AG09309 (cell line): ENCODE results near the gene IFIT3.

Experiments used
- DNase-seq: peaks from one replicate; pipeline ENCODE4 v3.0.0-alpha.2; 2010; ENCODE audit warnings: low read depth
- H3K4me3 ChIP-seq: 2 replicates; pipeline ENCODE4 v1.5.1; 2011; ENCODE audit warnings: mild to moderate bottlenecking, low read depth, low read length, moderate library complexity; ENCODE audit not compliant: control insufficient read depth
- CTCF ChIP-seq: IDR thresholded peaks from 2 replicates; pipeline ENCODE4 v1.5.1; 2011; ENCODE audit warnings: mild to moderate bottlenecking, low read depth, low read length, inconsistent platforms; ENCODE audit not compliant: insufficient read depth, control insufficient read depth; ENCODE audit errors: missing control alignments

Gene IFIT3

GRCh38 chr10:89303161-89303560 lies 24.6 kb upstream of the IFIT3 start:
- no peak overlapping the region for H3K4me3 ChIP-seq
- no peak for TF ChIP-seq CTCF
- no peak for DNase-seq

- no peak overlapping the region for H3K4me3 ChIP-seq
These were observed 23.8 kb upstream of the IFIT3 start for GRCh38 chr10:89304026-89304425.

GRCh38 chr10:89304446-89304845 lies 23.4 kb upstream of the IFIT3 start:
- DNase-seq, result no peak
- H3K4me3 ChIP-seq, result no peak overlapping the region
- TF ChIP-seq CTCF, result no peak

More at GRCh38 chr10:89304026-89304425, 23.8 kb upstream of the IFIT3 start:
- DNase-seq, result no peak
- TF ChIP-seq CTCF, result no peak

- no peak for DNase-seq
- H3K4me3 ChIP-seq, result no peak overlapping the region
- TF ChIP-seq CTCF, result no peak
These were observed 22.9 kb upstream of the IFIT3 start for GRCh38 chr10:89304925-89305324.

GRCh38 chr10:89305766-89306433 lies 21.9 kb upstream of the IFIT3 start:
- no peak for TF ChIP-seq CTCF
- H3K4me3 ChIP-seq, result no peak overlapping the region
- DNase-seq, result no peak

- no peak overlapping the region for H3K4me3 ChIP-seq
- DNase-seq, result no peak
- no peak for TF ChIP-seq CTCF
These were observed 21.1 kb upstream of the IFIT3 start for GRCh38 chr10:89306434-89307268.
